GM21723 (cell line): ENCODE measurements around the gene LARGE1.

ENCODE experiments used
- ATAC-seq: cut with Tn5 transposase; IDR thresholded peaks from one replicate; pipeline ENCODE4 v1.9.1; 2021; ENCODE audit warnings: mild to moderate bottlenecking, moderate library complexity; ENCODE audit not compliant: unreplicated experiment

The LARGE1 gene

DNA sequence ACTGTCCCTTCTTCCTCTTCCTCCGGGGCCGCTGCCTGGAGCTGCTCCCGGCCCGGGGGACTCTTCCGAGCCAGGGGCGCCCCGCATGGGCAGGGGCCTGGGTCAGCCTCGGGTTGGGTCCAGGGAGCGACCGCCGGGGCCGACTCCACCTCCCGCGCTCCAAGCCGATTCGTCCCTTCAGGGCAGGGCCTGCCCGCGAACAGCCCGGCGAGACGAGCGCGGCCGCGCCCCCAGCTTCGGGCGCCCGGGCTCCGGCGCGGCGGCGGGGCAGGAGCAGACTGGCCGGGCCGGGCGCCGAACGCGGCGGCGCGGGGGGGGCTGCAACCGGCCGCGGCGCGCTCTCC lies at the start of gene LARGE1:
LARGE1 (minus strand) TSS at position 280 of the 344 bp plus-strand sequence.
- ATAC-seq, result peak; percentile 19

DNA sequence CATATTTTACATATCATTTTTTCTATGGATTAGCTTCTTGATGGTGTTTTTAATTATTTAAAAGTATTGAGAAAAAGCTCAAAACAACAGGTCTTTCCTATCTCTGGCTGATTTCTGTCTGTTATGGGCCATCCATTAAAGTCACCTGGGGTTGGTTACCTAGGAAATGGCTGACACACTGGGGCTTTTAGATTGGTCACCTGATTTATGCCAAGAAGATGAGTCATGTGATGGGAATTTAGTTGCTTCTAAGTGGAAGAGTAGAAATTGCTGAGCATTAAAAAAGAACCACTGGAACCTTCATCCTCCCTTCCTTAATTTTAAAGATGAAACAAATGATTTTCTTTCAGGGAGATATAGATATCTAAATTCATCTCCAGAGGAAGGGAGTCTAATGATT lies 48.8 kb upstream of the LARGE1 start:
- no peak for ATAC-seq

DNA sequence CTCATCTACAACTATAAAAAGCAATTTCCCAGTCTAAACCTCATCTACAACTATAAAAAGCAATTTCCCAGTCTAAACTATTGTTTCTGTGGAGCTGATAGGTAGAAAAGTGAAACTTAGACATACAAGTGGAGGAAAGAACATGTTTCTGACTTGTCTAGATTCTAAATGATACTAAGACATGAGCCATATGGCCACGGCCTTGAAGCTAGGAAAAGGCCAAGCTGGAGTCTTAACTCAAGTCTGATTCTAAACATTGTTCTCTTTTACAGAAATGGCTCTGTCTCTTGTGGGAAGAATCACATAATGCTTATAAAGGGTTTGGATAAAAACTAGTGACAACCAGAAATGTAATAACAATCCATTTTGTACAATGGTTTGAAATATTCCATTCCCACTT lies 43.8 kb upstream of the LARGE1 start:
- ATAC-seq, result no peak

DNA sequence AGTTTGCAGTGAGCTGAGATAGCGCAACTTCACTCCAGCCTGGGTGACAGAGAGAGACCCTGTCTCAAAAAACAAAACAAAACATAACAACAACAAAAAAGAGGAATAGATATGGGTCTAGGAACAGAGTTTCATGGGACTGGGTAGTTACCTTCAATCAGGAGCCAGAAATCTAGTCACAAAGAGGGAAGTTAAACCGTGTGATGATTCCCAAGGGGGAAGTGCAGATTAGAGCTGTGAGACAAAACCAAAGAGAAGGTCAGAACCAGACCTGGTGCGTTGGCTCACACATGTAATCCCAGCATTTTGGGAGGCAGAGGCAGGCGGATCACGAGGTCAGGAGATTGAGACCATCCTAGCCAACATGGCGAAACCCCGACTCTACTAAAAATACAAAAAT lies 42.1 kb upstream of the LARGE1 start:
- no peak for ATAC-seq

DNA sequence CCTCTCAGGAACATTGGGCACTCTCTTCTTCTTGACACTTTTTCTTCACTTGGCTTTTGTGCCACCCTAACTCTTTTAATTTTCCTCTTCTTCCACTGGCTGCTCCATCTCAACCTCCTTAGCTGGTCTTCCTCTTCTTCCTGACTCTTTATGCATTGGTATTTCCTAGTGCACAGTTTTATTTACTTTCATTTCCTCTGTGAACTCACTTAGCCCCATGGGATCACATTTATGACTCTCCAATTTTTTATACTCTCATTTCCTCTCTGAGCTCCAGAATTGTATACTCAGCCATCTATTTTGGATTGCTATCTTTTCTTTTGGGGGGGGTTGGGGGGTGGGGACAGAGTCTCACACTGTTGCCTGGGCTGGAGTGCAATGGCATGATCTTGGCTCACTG lies 38.5 kb upstream of the LARGE1 start:
- no peak for ATAC-seq

DNA sequence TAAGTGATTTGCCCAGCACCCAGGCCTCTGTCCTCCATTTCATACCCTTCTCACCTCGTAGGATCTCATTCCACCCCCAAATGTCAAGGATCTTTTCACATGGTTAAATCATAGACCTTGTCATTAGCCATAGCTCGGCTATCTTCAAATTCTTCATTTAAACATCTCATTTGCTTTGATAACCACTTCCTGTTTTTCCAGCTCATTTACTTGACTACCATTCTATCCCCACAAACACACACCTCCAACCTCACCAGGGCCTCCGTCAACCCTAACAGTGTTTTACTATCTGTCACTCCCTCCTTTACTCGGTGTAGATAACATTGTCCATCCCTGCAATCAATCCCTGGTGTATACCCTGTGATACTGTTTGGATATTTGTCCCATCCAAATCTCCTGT lies 36.8 kb upstream of the LARGE1 start:
- no peak for ATAC-seq

DNA sequence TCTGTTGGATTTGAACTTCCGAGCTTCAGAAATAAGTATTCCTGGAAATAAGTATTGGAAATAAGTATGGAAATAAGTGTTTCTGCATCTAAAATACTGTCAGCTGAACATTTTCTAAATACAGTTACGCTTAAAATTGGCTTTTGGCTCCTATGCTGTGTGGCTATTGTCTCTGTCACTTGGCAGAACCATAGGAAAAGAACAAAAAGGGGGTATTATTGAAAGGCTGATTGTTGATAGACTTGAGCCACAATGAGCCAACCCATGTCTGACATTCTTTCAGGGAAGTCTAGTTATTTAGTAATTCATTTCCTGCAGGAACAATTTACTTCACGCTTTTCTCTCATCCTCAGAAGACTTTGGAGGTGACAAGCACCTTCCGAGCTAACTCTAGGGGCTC lies 32.5 kb upstream of the LARGE1 start:
- ATAC-seq, result no peak

DNA sequence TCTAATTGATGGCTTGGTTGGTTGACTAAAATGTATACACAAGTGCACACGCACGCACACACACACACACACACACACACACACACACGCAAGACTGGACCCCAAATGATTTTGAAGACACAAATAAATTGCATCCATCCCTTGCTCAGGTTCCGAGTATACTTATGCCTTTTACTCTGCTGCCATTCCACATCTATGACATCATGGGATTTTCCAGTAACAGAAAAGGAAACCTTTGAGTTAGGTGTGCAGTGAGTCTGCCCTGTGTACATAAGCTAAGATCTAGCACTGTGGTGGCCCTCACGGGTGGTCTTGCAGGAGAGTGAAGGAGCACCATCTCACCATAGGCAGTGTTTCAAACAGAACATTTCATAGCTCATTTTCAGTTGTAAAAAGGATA lies 20.5 kb upstream of the LARGE1 start:
- no peak for ATAC-seq

DNA sequence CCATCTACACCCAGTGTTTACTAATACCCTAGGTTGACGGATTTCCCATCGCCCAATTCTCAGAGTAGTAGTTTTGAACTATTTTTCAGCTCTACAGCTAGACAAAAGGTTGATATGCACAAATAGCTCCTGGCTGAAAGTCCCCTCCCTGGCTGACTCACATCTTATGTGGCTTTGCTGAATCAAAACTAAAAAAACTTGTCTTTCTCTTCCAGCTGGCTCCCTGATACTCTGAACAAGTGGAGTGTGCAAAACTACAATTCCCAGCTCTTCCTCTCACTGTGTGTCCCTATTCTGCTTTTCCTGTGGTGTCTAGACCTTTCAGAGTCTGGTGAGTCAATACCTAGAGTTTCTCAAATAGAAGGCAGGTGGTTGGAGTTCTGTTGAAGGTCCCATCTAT lies 12.7 kb upstream of the LARGE1 start:
- ATAC-seq, result no peak

DNA sequence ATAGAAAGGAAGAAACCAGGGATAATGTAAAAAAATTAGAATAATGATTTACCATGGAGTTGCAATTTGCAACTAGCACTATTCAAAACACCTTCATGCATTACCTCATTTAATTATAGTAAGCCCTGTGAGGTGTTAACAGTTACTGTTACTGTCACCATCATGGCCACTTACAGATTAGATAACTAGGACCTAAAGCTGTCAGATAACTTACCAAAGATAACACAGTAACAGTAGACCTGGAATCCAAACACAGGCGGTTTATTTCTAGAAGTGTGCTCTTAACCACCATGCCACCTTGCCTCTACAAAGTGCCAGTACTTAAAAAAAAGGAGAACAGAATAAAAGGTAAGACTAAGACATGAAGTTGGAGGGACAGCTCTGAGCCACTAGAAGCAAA lies 11.1 kb upstream of the LARGE1 start:
- ATAC-seq, result no peak

DNA sequence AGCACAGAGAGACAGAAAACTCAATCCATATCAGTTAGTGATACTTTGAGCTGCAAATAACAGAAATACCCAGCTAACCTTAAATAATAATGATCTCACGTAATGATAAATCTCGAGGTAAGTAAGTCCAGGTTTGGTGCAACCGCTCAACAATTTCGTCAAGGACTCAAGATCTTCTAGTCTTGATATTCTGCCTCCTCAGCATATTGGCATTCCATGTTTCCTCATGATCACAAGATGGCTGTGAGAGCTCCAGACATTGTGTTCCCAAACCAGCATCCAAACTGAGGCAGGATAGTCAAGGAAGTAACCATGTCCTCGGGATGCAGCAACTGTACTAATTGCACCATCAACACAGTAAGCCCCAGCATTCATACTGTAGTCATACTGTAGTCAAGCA lies 7.5 kb upstream of the LARGE1 start:
- ATAC-seq, result no peak

DNA sequence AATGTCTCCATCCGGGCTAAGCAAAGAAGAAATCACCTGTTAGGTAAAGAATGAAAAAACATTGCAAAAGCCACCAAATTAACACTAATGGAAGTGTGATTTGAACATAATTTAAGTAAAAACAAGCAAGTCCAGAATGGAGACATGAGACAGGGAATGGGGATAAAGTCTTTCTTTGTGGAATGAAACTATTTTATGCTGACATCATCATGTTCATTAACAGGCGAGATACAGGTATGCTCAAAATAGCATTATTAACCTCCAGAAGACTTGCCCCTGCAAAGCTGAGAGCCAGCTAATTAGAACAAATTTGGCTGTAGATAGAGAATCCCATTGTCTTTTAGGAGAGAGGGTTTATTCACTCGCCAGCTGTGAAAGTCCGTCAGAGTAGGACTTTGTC lies 4.9 kb upstream of the LARGE1 start:
- no peak for ATAC-seq

DNA sequence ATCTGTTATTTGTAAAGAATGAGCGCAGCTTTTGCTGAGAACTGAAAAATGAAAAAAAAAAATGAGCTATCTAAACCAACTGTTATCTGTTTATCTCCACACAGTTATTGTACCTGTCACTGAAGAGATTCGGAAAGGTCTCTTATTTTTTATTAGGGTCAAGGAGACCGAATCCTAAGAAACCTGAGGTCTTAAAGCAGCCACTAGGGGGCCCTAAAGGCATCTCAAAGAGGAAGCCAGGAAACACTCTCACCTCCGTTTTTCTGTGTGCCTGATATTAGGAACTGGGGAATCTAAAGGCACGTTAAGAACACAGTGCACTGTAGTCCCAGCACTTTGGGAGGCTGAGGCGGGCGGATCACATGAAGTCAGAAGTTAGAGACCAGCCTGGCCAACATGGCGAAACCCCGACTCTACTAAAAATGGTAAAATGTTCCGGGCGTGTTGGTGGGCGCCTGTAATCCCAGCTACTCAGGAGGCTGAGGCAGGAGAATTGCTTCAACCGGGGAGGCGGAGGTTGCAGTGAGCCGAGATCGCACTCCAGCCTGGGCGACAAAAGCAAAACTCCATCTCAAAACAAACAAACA lies 3.5 kb upstream of the LARGE1 start:
- ATAC-seq, result no peak

DNA sequence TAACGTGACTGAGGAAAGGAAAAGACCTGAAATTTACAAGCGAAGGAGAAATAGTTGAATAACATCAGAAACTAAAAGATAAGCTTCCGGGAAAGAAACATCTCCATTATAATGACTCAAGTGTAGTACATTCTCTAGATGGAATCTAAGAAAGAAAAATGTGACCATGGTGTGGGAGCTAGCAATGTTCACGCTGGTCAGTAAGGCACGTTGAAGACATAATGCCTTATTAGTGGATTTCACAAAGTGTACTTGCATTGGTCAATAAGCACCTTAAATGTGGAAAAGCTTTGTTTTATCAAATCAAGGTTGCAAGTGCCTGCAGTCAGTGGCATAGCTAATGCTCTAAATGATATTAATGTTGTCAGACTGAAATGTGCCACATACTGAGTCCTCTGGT lies 2.8 kb upstream of the LARGE1 start:
- no peak for ATAC-seq

DNA sequence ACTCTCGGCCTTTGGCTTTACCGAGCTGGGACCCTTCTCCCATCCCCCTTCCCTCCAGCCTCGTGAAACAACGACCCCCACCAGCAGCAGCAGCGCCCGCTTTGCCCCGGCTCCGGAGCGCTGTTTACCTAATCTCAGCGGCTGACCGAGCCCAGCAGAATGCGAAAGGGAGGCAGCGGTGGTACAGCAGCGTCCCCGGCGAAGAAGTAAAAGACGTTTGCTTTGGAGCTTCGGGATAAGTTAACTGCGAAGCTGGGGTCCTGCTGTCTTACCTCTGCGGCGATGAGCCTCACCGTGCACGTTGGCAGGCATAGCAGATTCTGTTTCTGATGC lies 2.0 kb upstream of the LARGE1 start:
- ATAC-seq, result no peak

DNA sequence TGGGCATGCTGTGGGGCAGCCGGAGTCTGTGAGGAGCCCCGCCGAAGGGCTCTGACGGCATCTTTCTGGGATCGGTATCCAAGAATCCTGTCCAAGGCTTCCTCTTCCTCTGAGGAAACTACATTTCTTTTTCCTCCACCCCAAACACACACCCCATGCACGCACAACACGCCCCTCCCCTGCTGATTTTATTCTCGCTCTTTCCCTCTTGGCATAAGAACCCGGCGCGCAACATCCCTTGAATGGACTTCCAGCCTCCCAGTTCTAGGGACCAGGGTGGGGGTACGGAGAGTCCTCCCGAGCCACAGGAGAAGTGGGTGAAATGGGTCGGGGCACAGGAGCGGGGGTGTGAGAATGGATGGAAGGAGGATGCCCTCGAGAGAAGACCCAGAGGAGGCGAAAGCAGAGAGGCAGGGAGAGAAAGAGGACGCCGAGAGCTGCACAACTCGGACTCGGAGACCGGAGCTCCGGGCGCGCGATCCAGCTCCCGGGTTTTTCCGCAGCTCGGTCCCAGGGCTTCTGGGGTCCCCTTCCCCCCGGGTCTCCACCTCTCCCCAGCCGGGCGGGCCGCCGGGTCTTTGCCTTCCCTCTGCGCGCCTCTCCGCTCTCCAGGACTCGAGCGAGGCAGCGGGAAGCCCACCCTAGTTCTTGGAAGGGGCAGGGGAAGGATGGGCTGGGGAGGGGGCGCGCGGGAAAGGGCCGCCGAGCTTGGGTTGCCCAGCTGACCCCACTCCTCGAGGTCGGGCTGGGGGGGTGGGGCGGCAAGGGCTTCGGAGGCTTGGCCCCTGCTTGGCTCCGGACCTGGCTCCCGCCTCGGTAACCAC lies 1.5 kb upstream of the LARGE1 start:
- no peak for ATAC-seq

DNA sequence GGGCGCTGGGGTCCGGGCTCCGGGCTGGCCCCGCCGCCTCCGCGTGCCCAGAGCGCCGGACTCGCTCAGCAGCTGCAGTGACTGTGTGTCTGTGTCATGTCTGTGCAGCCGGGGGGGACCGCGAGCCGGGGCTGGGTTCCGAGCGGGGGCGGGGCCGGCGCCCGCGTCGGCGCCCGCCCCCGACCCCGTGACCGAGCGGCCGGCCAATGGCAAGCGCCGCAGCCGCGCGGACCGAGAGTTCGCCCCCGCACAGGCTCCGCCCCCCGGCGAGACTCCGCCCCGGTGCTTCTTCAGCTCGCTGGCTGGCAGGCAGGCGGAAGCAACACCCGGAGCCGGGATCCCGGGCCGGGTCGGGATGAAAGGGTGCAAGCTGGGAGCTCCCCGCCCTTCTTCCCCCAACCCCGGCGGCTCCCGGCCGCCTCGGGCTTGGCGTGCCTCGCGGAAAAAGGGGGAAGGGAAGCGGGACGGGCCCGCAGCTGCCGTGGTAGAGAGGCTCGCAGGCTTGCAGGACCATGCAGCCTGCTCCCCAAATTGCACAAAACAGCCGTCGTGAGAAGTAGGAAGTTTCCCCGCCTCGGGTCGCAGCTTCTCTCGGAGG lies 750 bp upstream of the LARGE1 start:
- peak; percentile 70 for ATAC-seq

DNA sequence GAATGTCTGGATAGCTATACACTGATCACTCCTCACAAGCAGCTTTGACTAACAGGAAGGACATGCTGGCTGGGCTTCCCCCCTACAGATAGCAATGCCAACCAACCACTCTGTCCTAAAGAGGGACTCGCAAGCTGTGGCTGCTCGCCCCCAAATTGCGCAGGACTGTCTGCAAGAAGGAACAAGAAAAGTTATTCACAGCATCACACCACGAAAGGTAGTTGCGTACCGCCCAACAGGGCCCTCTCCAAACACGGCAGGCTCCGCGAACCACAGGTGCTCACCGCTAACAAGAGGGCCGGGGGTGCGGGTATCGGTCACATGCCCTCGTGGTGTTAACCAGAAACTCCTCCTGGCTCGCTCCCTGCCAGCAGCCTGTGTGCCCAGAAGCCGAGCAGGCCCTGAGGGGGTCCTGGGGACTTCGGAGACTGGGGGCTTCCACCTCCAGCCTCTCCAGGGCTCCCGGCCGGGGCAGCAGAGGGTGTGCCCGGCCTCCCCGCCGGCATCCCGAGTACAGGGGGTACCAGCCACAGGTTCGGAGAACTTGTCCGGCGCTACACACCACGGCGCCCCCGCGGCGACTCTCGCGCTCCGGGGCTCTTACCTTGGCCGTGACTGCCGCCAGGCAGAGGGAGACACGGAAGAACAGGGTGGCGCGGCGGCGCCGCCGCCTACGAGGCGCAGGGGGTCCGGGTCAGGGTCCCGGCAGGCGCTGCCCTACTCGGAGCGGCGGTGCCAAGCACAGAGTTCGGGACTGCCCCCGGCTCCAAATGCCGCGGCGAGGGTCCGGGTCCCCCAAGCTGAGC lies 682 bp downstream of the LARGE1 start:
- ATAC-seq, result peak; percentile 14

DNA sequence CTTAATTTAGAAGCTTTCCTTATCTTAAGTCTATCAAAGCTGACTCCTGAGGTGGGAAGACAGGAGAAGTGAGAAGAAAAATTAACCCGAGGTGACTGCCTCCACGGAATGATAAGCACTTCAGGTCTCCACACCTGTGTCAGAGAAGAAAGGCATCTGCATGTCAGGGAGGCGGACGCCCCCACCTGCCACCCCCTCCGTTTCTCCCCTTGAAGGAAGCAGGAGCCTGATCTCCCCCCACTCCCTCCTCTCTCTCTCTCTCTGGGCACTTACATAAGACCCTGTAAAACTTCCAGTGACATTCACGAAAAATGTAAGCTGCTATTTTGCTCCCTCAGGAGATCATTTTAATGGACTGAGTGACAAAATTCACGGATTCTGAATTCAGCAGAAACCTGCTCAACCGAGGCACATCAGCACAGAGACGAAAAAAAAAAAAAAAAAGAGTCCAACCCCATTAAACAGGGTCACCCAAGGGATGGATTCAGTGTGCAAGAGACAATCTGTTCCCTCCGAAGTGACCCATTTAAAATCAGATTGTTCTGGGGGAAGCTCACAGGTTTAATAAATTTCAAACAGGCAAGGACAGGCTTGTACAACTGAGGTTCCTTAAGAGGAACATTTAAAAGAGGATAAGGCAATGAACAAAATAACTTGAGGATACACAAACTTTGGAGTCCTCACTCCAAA lies 1.5 kb downstream of the LARGE1 start:
- ATAC-seq, result no peak

DNA sequence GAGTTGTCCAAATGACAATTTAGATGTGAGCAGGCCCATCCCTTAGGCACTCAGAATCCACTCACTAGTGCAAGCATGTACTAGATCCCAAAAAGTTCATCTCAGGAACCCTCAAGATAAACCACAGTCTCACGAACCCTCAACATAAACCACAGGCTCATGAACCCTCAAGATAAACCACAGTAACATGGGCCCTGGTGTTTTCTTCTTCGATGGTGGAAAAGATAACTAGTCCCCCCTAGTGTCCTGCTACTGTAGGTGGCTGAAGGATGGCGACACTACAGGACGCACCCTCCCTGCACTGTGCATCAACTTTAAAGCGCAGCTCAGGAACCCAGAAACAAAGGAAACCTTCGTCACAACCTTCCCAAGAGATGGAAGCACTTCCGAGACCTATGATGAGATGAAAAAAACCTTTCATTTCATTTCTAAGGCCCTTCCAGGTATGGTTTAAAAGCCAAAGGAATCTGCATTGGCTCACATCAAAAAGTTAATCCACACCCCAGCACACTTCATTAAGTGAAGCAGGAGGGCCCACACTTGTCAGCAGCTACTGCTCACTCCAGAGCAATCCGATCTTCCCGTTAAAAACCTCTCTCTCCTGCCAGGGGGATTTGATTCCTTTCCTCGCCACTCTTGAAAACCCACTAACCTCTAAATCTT lies 2.4 kb downstream of the LARGE1 start:
- ATAC-seq, result no peak

DNA sequence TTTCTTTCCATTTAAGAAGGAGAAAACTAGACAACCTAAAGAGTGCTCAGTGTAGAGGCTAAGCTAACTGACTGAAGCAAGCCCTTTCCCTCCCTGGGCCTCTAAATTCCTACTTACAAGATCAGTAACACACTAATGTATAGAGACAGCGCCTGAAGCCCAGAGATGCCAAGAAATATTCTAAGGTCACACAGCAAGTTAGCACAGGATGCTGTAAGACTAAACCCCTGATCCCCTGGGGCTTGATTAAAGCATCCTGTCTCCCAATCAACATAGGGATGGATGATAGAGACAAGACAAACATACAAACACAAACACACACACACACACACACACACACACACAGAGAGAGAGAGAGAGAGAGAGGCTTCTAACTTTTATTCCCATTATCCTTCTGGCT lies 5.6 kb downstream of the LARGE1 start:
- no peak for ATAC-seq
